Measurements from ENCODE around the gene RASSF7.

GRCh38 chr11:536841-537621 lies 23.7 kb upstream of the RASSF7 start, which contains the start of gene LRRC56:
- no peak for TF ChIP-seq POLR2A (IDR thresholded peaks at IDR 0.05; ENCODE audit: low read length)
- no peak for TF ChIP-seq JUNB (IDR thresholded peaks at IDR 0.05)
- no peak for TF ChIP-seq HEYL (CRISPR knock-in tag; IDR thresholded peaks at IDR 0.05)
- no peak for TF ChIP-seq RCOR1 (IDR thresholded peaks at IDR 0.05; ENCODE audit: low read depth, low read length)
- no peak for TF ChIP-seq CHD2 (IDR thresholded peaks at IDR 0.05; ENCODE audit: low read length, partially characterized antibody)
- no peak for TF ChIP-seq CTCF (IDR thresholded peaks at IDR 0.05)
- TF ChIP-seq RNF2 (IDR thresholded peaks at IDR 0.05; ENCODE audit: borderline replicate concordance, low read depth): no peak
